ENCODE measurements around the gene ARHGEF11. TPM values are rescaled to one million over a fixed set of nuclear protein-coding genes. Genes with fewer than 3 reads are reported as not detected.

Gene ARHGEF11
- total and polyA plus RNA-seq, 10 donors, result 3.4 to 65.3 (median 42.7) TPM

GRCh38 chr1:156987715-156988114 is 57.8 kb downstream of the ARHGEF11 start:
- H3K9me3 ChIP-seq, result no peaks in the 10 kb centered on the region
- 66 to 77% (median 71%) methylated on average over 6 of the region's 6 CpGs for WGBS, 5 donors
- intact Hi-C loops (cut with DNase I; ENCODE audit: low total_unique reads), result no loop called here
- H3K27me3 ChIP-seq (replicated peaks in 1 of 7), result no peaks in the 10 kb centered on the region
- H3K36me3 ChIP-seq, result peaks cover 0 to 35% (median 13%) of the 10 kb centered on the region in 6 donors
- H3K27ac ChIP-seq, result no peak overlapping the region
- DNase-seq, result no peak
- H3K4me1 ChIP-seq, result no peaks in the 10 kb centered on the region
- no peak for TF ChIP-seq POLR2A (IDR thresholded peaks at IDR 0.05)
- TF ChIP-seq POLR2AphosphoS5 (IDR thresholded peaks at IDR 0.05), result no peak
- TF ChIP-seq CTCF (IDR thresholded peaks at IDR 0.05 in 8 of 11, conservative IDR thresholded peaks at IDR 0.05 in 3 of 11), result no peak
- H3K4me3 ChIP-seq, result no peak overlapping the region

- peaks cover 0 to 69% (median 27%) of the 10 kb centered on the region in 6 donors for H3K36me3 ChIP-seq
- H3K4me1 ChIP-seq, result no peaks in the 10 kb centered on the region
- H3K4me3 ChIP-seq, result no peak overlapping the region
- DNase-seq, result no peak
- no peaks in the 10 kb centered on the region for H3K9me3 ChIP-seq
- TF ChIP-seq CTCF (IDR thresholded peaks at IDR 0.05 in 8 of 11, conservative IDR thresholded peaks at IDR 0.05 in 3 of 11) (no peak), POLR2A (IDR thresholded peaks at IDR 0.05) (no peak), POLR2AphosphoS5 (IDR thresholded peaks at IDR 0.05) (no peak)
- WGBS, 5 donors, result 51 to 78% (median 63%) methylated on average over 4 of the region's 4 CpGs
- H3K27ac ChIP-seq, result no peak overlapping the region
- H3K27me3 ChIP-seq (replicated peaks in 1 of 7), result no peaks in the 10 kb centered on the region
- intact Hi-C loops (cut with DNase I; ENCODE audit: low total_unique reads), result no loop called here
Measured at GRCh38 chr1:156980551-156980950, 65.0 kb downstream of the ARHGEF11 start.

- no peaks in the 10 kb centered on the region for H3K4me1 ChIP-seq
- TF ChIP-seq POLR2A (IDR thresholded peaks at IDR 0.05), result no peak
- TF ChIP-seq POLR2AphosphoS5 (IDR thresholded peaks at IDR 0.05), result no peak
- TF ChIP-seq CTCF (IDR thresholded peaks at IDR 0.05 in 8 of 11, conservative IDR thresholded peaks at IDR 0.05 in 3 of 11), result no peak
- no peak overlapping the region for H3K4me3 ChIP-seq
- H3K27ac ChIP-seq, result no peak overlapping the region
- intact Hi-C loops (cut with DNase I; ENCODE audit: low total_unique reads), result no loop called here
- no peaks in the 10 kb centered on the region for H3K27me3 ChIP-seq (replicated peaks in 1 of 7)
- H3K36me3 ChIP-seq, result peaks cover 0 to 80% (median 19%) of the 10 kb centered on the region in 6 donors
- DNase-seq, result no peak
- H3K9me3 ChIP-seq, result no peaks in the 10 kb centered on the region
- WGBS, 5 donors, result 85 to 95% (median 86%) methylated on average over 2 of the region's 2 CpGs
Measured at GRCh38 chr1:156975084-156975483, 70.5 kb downstream of the ARHGEF11 start.

GRCh38 chr1:156973417-156973816 is 72.1 kb downstream of the ARHGEF11 start:
- H3K4me1 ChIP-seq, result no peaks in the 10 kb centered on the region
- TF ChIP-seq POLR2A (IDR thresholded peaks at IDR 0.05) (no peak), POLR2AphosphoS5 (IDR thresholded peaks at IDR 0.05) (no peak), CTCF (IDR thresholded peaks at IDR 0.05 in 8 of 11, conservative IDR thresholded peaks at IDR 0.05 in 3 of 11) (no peak)

More at GRCh38 chr1:156973417-156973816, 72.1 kb downstream of the ARHGEF11 start:
- H3K27ac ChIP-seq, result no peak overlapping the region
- no peaks in the 10 kb centered on the region for H3K27me3 ChIP-seq (replicated peaks in 1 of 7)
- no peak for DNase-seq
- no peak overlapping the region for H3K4me3 ChIP-seq
- intact Hi-C loops (cut with DNase I; ENCODE audit: low total_unique reads), result no loop called here
- H3K36me3 ChIP-seq, result peaks cover 0 to 87% (median 19%) of the 10 kb centered on the region in 6 donors
- WGBS, 5 donors, result 86 to 97% (median 91%) methylated on average over 2 of the region's 2 CpGs
- no peaks in the 10 kb centered on the region for H3K9me3 ChIP-seq

Data from spleen (tissue), 11 donors.